Kasumi-1 (cell line): ENCODE results near the gene MAL.

Experiments
- DNase-seq, 2 experiments: peaks; one replicate each; lab custom pipeline; 2025; lab: John Stamatoyannopoulos, UW

Gene MAL

DNA sequence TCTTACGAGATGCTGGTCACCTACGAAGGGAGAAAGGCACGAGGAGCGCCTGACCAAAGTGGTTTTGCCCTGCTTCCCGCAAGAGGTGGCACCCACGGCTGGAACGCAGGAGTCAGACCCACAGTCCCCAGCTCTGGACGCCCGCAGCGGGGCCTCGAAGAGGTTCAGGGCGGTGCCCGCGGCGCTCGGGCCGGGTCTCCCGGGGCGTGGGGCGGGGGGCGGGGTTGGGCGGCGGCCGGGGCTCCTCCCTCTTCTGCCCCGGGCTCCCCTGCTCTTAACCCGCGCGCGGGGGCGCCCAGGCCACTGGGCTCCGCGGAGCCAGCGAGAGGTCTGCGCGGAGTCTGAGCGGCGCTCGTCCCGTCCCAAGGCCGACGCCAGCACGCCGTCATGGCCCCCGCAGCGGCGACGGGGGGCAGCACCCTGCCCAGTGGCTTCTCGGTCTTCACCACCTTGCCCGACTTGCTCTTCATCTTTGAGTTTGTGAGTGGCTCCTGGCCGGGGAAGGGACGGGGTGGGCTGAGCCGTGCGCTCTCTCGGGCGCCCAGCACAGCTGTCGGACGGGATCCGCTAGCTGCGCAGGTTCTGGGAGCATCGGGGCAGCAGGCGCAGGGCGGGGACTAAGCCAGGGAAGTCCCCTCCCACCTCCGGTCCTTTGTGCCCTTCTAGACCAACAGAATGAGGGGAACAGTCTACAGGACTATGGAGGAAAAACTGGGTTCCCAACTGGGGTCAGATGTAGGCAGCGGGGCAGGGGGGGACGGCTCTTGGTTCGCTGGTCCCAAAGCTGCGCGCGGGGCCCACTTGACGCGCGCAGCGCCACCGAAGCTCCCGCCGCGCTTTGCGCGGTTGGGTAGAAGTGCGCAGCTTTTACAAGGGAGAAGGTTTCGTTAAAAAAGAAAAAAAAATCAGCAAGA is at the start of gene MAL:
TSS of gene MAL (plus strand) at position 303 of the 914 bp plus-strand sequence. CDS start at position 388, 85 bp downstream.
- DNase-seq = no peak

DNA sequence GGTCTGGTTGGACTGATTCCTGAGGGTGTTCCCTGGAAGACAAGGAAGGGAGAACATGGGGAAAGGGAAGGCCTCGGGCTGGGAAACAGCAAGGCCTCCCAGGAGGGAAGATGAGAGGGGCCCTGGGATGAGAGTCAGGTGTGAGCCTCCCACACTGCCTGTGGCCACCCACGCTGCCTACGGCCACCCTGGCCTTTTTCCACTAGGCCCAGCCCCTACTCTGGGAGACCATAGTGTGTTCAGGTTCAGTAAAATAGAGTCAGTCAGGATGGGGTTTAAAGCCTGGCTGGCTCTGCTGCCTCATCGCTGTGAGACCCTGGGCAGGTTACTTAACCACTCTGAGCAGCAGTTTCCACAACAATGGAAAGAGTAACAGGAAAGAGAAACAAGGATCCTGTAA is 47.7 kb upstream of the MAL start:
- DNase-seq = no peak

- DNase-seq = no peak
Observed at GRCh38 chr2:94978917-94979316, 46.6 kb upstream of the MAL start.

DNA sequence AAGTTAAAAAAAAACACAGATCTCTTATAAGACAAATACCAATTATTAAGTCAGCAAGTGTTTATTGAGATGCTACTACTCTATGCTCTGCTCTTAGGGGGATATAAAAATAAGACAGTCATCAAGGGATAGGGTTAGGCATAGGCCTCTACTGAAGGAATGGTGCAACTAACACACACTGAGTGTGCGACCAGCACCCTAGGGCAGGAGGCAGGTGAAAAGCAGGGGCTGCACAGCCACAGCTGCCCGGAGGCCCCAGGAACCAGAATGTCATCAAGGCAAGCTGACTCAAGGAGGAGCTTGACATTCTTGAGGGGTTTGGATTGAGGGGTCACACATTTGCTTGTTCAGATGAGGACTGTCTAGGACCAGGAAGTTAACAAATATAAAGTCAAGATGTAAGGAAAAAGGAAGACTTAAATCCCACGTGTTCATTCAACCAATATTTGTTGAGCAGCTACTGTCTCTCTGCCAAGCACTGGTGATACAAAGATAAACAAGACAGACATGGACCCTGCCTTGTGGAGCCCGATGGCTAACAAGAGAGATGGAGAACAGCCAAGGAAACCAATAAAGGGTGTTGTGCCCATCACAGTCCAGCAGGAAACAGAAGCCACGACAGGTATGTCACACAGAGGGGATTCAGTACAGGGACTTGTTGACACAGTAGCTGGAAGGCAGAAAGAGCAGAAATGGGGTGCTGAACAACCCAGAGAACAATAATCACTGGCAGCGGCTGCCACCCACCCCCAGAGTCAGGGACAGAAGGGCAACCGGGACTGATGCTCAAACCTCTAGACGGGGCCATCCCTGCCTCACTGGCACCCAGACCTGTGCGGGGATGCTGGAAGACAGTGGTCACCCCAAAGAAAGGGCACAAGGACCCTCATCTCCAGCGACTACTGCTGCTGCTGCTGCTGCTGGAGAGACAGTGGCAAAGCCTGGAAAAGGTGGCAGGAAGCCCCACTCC is 45.8 kb upstream of the MAL start:
- DNase-seq = no peak

DNA sequence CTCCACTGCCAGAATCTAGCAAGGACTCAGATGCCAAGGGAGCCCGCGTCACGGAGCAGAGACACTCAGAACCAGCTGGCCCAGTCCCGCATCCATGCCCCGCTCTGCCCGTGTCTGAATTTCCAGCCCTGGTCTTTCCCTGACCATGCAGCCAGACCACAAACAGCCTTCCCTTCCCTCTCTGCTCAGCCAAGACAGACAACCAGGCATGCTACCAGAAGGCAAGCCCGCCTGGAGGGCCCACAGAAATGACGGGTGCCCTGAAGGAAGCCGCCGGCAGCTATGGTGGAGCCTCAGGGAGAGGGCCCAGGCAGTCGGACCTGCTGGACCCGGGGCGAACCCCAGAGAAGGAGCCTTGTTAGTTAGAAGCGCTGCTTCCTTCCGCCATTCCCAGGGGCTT is 45.1 kb upstream of the MAL start:
- DNase-seq = no peak

DNA sequence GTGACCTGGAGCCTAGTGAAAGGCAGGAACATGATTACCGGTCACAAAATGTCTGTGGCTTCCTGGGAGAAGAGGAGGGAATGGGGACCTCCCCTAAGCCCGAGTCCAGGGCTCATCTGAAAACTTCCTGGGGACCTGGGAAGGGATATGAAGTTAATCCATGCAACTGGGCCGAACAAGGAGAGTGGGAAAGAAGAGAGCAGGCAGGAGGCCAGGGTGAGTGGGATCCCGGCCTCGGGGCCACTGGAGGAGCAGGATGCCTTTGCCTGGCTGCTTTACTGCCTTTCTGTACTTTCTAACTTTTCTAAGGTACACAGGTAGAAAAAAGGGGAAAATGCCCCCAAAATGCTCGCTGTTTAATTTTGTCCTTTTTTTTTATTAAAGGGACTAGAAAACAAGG is 43.4 kb upstream of the MAL start:
- no peak for DNase-seq

DNA sequence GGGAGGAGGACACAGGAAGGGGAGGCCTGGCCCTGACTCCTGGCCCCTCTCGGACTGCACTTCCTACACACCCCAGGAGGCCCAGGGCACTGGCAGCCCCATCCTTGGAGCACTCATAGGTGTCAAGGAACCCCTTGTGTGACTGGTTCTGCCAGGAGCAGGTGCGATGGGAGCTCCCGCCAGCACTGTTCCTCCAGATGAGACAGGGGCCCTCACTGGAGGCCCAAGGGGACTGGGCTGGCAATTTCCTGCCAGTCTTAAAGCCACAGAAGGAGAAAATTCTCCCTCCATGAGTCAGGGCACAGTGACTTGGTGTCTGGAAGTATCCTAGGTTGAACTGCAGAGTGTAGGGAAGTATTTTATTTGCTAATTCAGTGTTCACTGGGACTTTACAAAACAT is 42.8 kb upstream of the MAL start:
- DNase-seq = no peak

- peak in 1 of 2 experiments; percentile 1 for DNase-seq
Observed at GRCh38 chr2:94984964-94985575, 40.4 kb upstream of the MAL start.

DNA sequence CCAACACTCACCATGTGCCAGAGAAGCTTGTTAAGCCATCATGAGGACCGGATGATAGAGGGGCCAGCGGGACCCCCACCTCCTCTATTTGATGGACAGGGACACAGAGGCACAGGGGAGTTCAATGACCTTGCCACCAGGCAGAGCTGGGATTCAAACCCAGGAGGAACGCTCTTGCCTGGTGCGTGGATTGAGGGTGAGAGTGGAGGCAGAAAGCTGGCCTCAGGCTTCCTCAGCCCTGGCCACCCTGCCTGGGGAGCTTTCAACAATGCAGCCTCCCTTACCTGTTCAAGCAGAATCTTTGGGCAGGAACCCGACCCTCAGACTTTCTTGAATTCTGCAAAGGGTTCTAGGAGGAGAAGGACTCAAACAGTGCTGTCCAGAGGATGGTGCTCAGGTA is 39.9 kb upstream of the MAL start:
- no peak for DNase-seq

DNA sequence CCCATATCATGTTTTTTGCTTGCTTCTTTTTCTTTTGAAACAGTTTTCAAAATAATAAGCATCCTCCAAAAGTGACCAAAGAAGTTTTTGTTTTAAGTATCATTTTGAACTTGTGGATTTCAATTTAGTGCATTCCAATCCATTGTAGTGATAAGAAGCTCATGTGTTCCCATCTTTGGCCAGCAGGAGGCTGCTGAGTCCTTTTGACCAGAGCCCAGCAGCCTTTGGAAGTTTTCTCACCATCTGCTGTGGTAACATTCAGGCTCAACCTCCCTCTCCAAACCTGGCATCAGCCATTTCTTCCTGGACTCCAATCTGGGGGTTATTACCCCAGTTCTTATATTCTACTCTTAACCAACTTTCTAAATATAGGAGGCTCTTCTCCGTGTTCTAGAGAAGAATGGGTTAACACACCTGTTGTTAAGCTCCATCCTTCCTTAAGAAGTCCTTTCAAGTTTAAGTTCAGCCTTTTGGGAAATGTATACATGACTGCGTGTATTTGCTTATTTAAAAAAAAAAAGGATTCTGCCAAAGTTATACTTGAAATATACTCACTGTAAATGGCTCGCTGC is 39.0 kb upstream of the MAL start:
- DNase-seq = peak; percentile 49 to 56

GRCh38 chr2:94987074-94988020 is 38.2 kb upstream of the MAL start:
- DNase-seq = no peak

GRCh38 chr2:94990956-94991355 is 34.6 kb upstream of the MAL start:
- DNase-seq = no peak

DNA sequence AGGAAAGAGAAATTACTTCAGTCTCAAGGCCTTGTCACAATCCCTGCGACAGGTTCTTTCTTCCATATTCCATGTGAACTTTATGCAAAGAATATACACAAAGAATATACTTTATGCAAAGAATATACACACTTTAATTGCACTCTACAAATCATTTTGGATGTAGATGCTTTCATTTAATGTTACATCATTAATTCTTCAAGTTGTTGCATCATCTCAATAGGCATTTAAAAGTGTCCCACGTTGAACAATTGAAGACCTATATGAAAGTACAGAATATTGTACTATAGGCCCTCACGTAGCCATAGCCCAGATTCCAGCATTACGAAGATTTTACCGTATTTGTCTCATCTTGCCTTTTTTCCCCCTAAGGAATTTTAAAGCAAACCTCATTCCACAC is 33.1 kb upstream of the MAL start:
- no peak for DNase-seq

- DNase-seq = no peak
Observed at GRCh38 chr2:94993176-94994062, 32.1 kb upstream of the MAL start.

GRCh38 chr2:94994063-94994913 is 31.2 kb upstream of the MAL start:
- no peak for DNase-seq

GRCh38 chr2:94994914-94995552 is 30.5 kb upstream of the MAL start:
- DNase-seq = no peak

DNA sequence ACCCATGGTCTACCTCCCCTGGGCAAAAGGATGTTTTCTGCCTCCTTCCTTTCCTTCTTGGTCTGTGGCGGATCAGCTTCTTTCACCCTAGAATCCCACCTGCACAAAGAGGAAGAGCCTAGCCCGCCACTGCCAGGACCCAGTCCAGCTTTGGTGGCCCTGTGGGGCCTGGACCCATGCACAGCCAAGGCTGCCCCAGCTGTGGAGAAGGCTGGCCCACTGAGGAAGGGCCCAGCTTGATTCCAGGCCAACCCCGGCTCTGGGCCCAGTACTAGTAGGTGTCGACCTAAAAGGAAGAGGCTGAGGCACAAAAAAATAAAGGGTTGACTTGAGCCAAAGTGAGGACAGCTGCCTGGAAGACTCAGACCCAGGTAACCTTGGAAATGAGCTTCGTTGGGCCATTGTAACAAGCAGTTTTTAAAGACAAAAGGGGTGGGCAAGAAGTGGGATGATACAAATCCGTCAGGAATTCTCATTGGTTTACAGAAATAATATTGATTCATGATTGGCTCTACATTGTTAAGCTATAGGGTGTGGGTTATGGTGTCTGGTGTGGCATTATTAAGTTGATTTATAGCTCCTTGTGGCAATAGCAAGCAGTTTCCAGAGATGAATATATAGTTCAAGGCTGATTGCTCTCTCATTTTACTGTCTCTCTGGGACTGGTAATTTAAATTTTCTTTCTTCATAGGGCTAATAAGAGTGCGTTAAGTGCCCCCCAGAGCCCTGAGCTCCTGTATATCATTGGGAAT is 29.8 kb upstream of the MAL start:
- DNase-seq = no peak
